ENCODE measurements around the gene CYBC1.

Gene CYBC1

DNA sequence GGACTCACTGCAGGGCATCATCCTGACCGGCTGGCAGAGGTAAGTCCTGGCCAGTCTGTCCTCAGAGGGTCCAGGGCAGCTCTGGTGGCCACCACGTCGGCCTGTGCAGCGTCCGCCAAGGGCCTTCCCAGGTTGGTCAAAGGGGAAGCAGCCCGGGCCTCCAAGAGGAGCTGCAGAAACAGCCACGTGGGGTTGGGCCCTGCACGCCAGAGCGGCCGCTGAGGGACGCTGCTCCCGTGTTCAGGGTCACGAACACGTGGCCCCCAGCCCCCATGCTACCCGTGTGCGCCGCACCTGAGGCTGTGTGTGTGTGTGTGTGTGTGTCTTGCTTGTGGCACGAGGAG lies 13.3 kb downstream of the CYBC1 start:
- H3K4me1 ChIP-seq = peaks cover 7% of the 10 kb centered on the region
- DNase-seq = no peak
- H3K36me3 ChIP-seq = no peaks in the 10 kb centered on the region
- H3K4me3 ChIP-seq (ENCODE audit: low read depth, low read length) = no peak overlapping the region
- TF ChIP-seq, protein P1, sequence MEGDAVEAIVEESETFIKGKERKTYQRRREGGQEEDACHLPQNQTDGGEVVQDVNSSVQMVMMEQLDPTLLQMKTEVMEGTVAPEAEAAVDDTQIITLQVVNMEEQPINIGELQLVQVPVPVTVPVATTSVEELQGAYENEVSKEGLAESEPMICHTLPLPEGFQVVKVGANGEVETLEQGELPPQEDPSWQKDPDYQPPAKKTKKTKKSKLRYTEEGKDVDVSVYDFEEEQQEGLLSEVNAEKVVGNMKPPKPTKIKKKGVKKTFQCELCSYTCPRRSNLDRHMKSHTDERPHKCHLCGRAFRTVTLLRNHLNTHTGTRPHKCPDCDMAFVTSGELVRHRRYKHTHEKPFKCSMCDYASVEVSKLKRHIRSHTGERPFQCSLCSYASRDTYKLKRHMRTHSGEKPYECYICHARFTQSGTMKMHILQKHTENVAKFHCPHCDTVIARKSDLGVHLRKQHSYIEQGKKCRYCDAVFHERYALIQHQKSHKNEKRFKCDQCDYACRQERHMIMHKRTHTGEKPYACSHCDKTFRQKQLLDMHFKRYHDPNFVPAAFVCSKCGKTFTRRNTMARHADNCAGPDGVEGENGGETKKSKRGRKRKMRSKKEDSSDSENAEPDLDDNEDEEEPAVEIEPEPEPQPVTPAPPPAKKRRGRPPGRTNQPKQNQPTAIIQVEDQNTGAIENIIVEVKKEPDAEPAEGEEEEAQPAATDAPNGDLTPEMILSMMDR (IDR thresholded peaks at IDR 0.05; ENCODE audit: low read depth, low read length) = no peak
- no peaks in the 10 kb centered on the region for H3K27me3 ChIP-seq
- no peaks in the 10 kb centered on the region for H3K9me3 ChIP-seq

DNA sequence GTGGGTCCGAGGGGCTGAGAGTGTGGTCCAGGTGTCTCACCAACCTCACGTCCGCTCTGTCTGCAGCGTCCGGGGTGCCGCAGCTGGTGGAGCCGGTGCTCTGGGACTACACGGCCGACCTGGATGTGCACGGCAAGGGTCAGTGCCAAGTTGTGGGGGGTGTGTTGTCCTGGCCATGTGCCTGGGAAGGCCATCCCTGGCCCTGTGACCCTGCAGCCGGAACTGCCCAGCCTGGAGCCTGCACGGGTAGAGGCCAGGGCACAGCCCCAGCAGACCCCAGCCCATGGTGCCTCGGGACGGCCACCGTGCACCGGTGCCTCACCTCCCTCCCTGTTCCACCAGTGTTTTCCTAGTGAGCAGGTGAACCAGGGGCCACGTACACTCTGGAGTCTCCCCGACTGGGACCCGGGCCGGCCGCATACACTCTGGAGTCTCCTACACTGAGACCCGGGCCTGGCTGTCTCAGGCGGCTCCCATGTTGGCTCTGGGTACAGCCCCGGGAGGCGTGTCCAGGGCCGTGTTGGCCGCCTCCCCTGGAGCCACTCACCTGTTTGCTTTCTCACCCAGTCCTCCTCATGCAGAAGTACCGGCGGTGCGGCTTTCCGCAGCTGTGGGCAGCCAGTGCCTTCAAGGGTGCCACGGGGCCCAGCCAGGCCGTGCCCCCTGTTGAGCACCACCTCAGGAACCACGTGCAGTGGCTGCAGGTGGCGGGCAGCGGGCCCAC lies 13.8 kb downstream of the CYBC1 start:
- TF ChIP-seq, protein P1 (IDR thresholded peaks at IDR 0.05; ENCODE audit: low read depth, low read length) = no peak
- no peaks in the 10 kb centered on the region for H3K27me3 ChIP-seq
- peaks cover 7% of the 10 kb centered on the region for H3K4me1 ChIP-seq
- no peaks in the 10 kb centered on the region for H3K36me3 ChIP-seq
- no peak for DNase-seq
- H3K4me3 ChIP-seq (ENCODE audit: low read depth, low read length) = no peak overlapping the region
- no peaks in the 10 kb centered on the region for H3K9me3 ChIP-seq

DNA sequence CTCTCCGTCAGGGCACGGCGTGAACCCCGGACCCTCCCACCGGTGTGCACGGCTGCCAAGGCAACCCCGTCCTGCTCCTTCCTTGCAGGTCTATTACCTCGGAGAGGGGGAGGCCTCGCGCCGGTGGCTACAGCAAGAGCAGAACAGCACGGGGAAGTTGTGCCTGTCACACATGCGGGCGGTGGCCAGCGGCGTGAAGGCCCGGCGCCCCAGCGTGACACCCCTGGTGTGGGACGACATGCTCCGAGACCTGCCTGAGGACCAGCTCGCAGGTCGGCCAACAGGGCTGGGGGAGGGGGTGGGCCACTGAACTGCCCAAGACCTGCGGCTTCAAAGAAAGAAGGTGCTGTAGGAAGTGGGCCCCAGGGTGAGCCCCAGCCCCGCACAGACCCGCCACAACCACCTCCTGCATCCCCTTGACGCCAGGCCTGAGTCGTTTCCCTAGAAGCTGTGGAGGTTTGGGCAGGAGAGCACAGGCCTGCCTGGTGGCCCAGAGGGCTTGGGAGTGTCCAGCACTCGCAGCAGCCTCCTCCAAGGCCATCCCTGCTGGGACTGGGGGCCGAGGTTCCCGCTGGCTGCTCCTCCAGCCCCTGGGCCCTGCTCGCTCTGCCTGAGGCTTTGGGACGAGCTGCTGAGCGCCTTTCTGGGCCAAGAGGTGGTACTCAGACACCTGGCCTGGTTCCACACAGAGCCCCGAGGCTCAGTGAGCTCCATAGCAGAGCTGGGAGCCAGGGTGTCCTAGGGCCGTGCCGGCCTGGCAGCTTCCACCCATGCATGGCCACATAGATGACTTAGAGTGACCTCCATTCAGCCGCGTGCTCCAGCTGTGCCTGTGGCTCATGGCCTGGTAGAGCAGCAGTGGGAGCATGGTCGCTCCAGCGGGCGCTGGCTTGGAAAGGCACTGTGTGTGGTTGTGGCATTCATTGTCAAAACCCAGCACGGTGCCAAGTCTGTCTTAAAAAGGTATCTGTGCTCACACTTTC lies 14.7 kb downstream of the CYBC1 start:
- Histone ChIP-seq H3K36me3 (no peaks in the 10 kb centered on the region), H3K4me3 (ENCODE audit: low read depth, low read length) (no peak overlapping the region), H3K4me1 (peaks cover 6% of the 10 kb centered on the region)

DNA sequence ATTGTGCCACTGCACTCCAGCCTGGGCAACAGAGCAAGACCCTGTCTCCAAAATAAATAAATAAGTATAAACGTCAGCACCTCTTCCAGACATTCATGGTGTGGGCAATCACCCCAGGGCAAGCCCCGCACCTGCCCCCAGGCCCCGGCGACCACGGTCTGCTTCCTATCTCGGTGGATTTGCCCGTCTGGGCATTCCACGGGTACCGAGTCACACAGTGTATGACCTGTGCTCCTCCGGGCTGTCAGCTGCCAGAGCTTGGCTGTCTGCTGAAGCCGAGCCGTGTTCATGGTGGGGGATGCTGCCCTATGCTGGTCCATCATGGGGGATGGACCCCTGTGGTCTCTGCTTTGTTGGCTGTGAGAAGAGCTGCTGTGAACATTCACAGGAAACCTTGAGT lies 15.4 kb downstream of the CYBC1 start:
- H3K27me3 ChIP-seq = no peaks in the 10 kb centered on the region
- TF ChIP-seq, protein P1 (IDR thresholded peaks at IDR 0.05; ENCODE audit: low read depth, low read length) = no peak
- DNase-seq = no peak
- no peaks in the 10 kb centered on the region for H3K36me3 ChIP-seq
- H3K4me3 ChIP-seq (ENCODE audit: low read depth, low read length) = no peak overlapping the region
- H3K9me3 ChIP-seq = no peaks in the 10 kb centered on the region
- H3K4me1 ChIP-seq = no peaks in the 10 kb centered on the region

More for the DNA sequence above, 14.7 kb downstream of the CYBC1 start:
- Histone ChIP-seq H3K9me3 (no peaks in the 10 kb centered on the region), H3K27me3 (no peaks in the 10 kb centered on the region)
- no peak for DNase-seq
- TF ChIP-seq, protein P1 (IDR thresholded peaks at IDR 0.05; ENCODE audit: low read depth, low read length) = no peak

DNA sequence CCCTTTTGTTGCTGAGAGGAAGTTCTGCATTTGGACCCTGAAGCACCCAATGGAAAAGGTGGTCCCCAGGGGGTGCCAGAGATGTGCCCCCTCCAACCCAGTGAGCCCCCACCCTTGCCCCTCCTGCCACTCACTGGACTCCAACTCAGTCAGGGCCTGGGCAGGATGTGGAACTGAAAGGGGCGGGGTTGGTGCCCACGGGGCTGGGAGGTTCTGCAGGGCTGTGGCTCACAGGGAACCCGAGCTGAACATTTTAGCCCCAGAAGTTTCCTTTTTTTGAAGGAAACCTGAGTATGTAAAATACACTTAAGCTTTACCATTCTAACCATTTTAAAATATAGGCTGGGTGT lies 16.4 kb downstream of the CYBC1 start:
- Histone ChIP-seq H3K4me3 (ENCODE audit: low read depth, low read length) (no peak overlapping the region), H3K9me3 (no peaks in the 10 kb centered on the region), H3K27me3 (no peaks in the 10 kb centered on the region), H3K36me3 (no peaks in the 10 kb centered on the region), H3K4me1 (no peaks in the 10 kb centered on the region)
- DNase-seq = no peak
- TF ChIP-seq, protein P1 (IDR thresholded peaks at IDR 0.05; ENCODE audit: low read depth, low read length) = no peak
